Rectal smooth muscle tissue (tissue), 1 donor: ENCODE results near the gene TREML1.

Experiments used
- H3K27ac ChIP-seq: one replicate; pipeline ENCODE4 v1.7.0; 2013; ENCODE audit warnings: low read depth, low read length, inconsistent platforms
- H3K27me3 ChIP-seq: one replicate; pipeline ENCODE4 v1.7.0; 2013; ENCODE audit warnings: low read length; ENCODE audit not compliant: control insufficient read depth, insufficient read depth
- H3K36me3 ChIP-seq: one replicate; pipeline ENCODE4 v1.7.0; 2013; ENCODE audit warnings: low read length; ENCODE audit not compliant: control insufficient read depth, insufficient read depth
- H3K4me1 ChIP-seq: one replicate; pipeline ENCODE4 v1.7.0; 2013; ENCODE audit warnings: low read length; ENCODE audit not compliant: control insufficient read depth, insufficient read depth
- H3K4me3 ChIP-seq: one replicate; pipeline ENCODE4 v1.7.0; 2013; ENCODE audit warnings: low read length
- H3K9ac ChIP-seq: one replicate; pipeline ENCODE4 v1.7.0; 2013; ENCODE audit warnings: low read length

TREML1 gene

GRCh38 chr6:41171908-41172307, 17.8 kb upstream of the TREML1 start:
- H3K27ac ChIP-seq: no peak overlapping the region
- H3K9ac ChIP-seq: no peak overlapping the region
- no peak overlapping the region for H3K4me3 ChIP-seq
- no peaks in the 10 kb centered on the region for H3K27me3 ChIP-seq
- H3K4me1 ChIP-seq: no peaks in the 10 kb centered on the region
- H3K36me3 ChIP-seq: no peaks in the 10 kb centered on the region

GRCh38 chr6:41170547-41171160, 16.5 kb upstream of the TREML1 start:
- Histone ChIP-seq H3K4me3 (no peak overlapping the region), H3K27me3 (no peaks in the 10 kb centered on the region), H3K36me3 (no peaks in the 10 kb centered on the region), H3K9ac (no peak overlapping the region), H3K27ac (no peak overlapping the region), H3K4me1 (no peaks in the 10 kb centered on the region)

- Histone ChIP-seq H3K27me3 (no peaks in the 10 kb centered on the region), H3K9ac (no peak overlapping the region), H3K36me3 (no peaks in the 10 kb centered on the region), H3K4me1 (no peaks in the 10 kb centered on the region), H3K4me3 (no peak overlapping the region), H3K27ac (no peak overlapping the region)
Measured at GRCh38 chr6:41167173-41167963, 13.2 kb upstream of the TREML1 start.

- H3K27me3 ChIP-seq: no peaks in the 10 kb centered on the region
- H3K36me3 ChIP-seq: no peaks in the 10 kb centered on the region
- H3K4me1 ChIP-seq: no peaks in the 10 kb centered on the region
- H3K27ac ChIP-seq: no peak overlapping the region
- no peak overlapping the region for H3K9ac ChIP-seq
- no peak overlapping the region for H3K4me3 ChIP-seq
Measured at GRCh38 chr6:41164551-41165120, 10.5 kb upstream of the TREML1 start.

GRCh38 chr6:41163419-41163717, 9.2 kb upstream of the TREML1 start:
- no peaks in the 10 kb centered on the region for H3K27me3 ChIP-seq
- no peak overlapping the region for H3K4me3 ChIP-seq
- H3K4me1 ChIP-seq: no peaks in the 10 kb centered on the region
- H3K27ac ChIP-seq: no peak overlapping the region
- H3K9ac ChIP-seq: no peak overlapping the region
- H3K36me3 ChIP-seq: no peaks in the 10 kb centered on the region

GRCh38 chr6:41162687-41163418, 8.7 kb upstream of the TREML1 start, which contains the start of gene TREM2:
TSS of gene TREM2 (minus strand) at chr6:41163116. CDS start at chr6:41163082, 34 bp downstream.
- Histone ChIP-seq H3K4me1 (no peaks in the 10 kb centered on the region), H3K27ac (no peak within 1 kb of the TSS), H3K27me3 (no peaks in the 10 kb centered on the region), H3K36me3 (no peaks in the 10 kb centered on the region), H3K9ac (no peak within 1 kb of the TSS), H3K4me3 (no peak within 1 kb of the TSS)

- Histone ChIP-seq H3K27ac (no peak overlapping the region), H3K4me3 (no peak overlapping the region), H3K4me1 (no peaks in the 10 kb centered on the region), H3K36me3 (no peaks in the 10 kb centered on the region), H3K9ac (no peak overlapping the region), H3K27me3 (no peaks in the 10 kb centered on the region)
Measured at GRCh38 chr6:41161851-41162552, 7.9 kb upstream of the TREML1 start.

- H3K4me3 ChIP-seq: no peak overlapping the region
- H3K36me3 ChIP-seq: no peaks in the 10 kb centered on the region
- no peak overlapping the region for H3K9ac ChIP-seq
- no peak overlapping the region for H3K27ac ChIP-seq
- no peaks in the 10 kb centered on the region for H3K4me1 ChIP-seq
- H3K27me3 ChIP-seq: no peaks in the 10 kb centered on the region
Measured at GRCh38 chr6:41161380-41161779, 7.2 kb upstream of the TREML1 start.

GRCh38 chr6:41160933-41161332, 6.8 kb upstream of the TREML1 start:
- Histone ChIP-seq H3K27ac (no peak overlapping the region), H3K4me3 (no peak overlapping the region), H3K27me3 (no peaks in the 10 kb centered on the region), H3K4me1 (no peaks in the 10 kb centered on the region), H3K36me3 (no peaks in the 10 kb centered on the region), H3K9ac (no peak overlapping the region)

- Histone ChIP-seq H3K27me3 (no peaks in the 10 kb centered on the region), H3K36me3 (no peaks in the 10 kb centered on the region), H3K9ac (no peak overlapping the region), H3K4me1 (no peaks in the 10 kb centered on the region), H3K4me3 (no peak overlapping the region), H3K27ac (no peak overlapping the region)
Measured at GRCh38 chr6:41159415-41160082, 5.4 kb upstream of the TREML1 start.

GRCh38 chr6:41157323-41157722, 3.2 kb upstream of the TREML1 start:
- H3K4me3 ChIP-seq: no peak overlapping the region
- no peaks in the 10 kb centered on the region for H3K27me3 ChIP-seq
- no peak overlapping the region for H3K9ac ChIP-seq
- H3K27ac ChIP-seq: no peak overlapping the region
- no peaks in the 10 kb centered on the region for H3K36me3 ChIP-seq
- no peaks in the 10 kb centered on the region for H3K4me1 ChIP-seq

- Histone ChIP-seq H3K4me3 (no peak overlapping the region), H3K27ac (no peak overlapping the region), H3K9ac (no peak overlapping the region), H3K27me3 (no peaks in the 10 kb centered on the region), H3K36me3 (no peaks in the 10 kb centered on the region), H3K4me1 (no peaks in the 10 kb centered on the region)
Measured at GRCh38 chr6:41156771-41157170, 2.6 kb upstream of the TREML1 start.
